GM23338 (cell line): Measurements from ENCODE around the gene KIAA1549. TPM values are rescaled to one million over a fixed set of nuclear protein-coding genes. Genes with fewer than 3 reads are reported as not detected.

Source experiments
- ATAC-seq: fragments of 200-7000 bp; cut with Tn5 transposase; 3 replicates; pipeline ENCODE4 v1.9.1; 2020
- DNase-seq: peaks from one replicate; pipeline ENCODE4 v3.0.0-alpha.2; 2015; ENCODE audit warnings: low spot score
- H2AFZ ChIP-seq: fragments of 200-600 bp; sonication (generic); 2 replicates; pipeline ENCODE4 v1.8.0; 2016; ENCODE audit warnings: antibody characterized with exemption, mild to moderate bottlenecking, moderate library complexity
- H3F3A ChIP-seq: fragments of 200-600 bp; sonication (generic); replicated peaks from 2 replicates; pipeline ENCODE4 v1.8.0; 2017; ENCODE audit warnings: antibody characterized with exemption, mixed run types, low read depth
- H3K27ac ChIP-seq: fragments of 200-600 bp; sonication (generic); 2 replicates; pipeline ENCODE4 v1.6.1; 2016; ENCODE audit warnings: low read depth
- H3K27me3 ChIP-seq: fragments of 200-600 bp; sonication (generic); 2 replicates; pipeline ENCODE4 v1.8.0; 2016; ENCODE audit warnings: mild to moderate bottlenecking, mixed run types, moderate library complexity; ENCODE audit not compliant: insufficient read depth
- H3K36me3 ChIP-seq: fragments of 200-600 bp; sonication (generic); 2 replicates; pipeline ENCODE4 v1.8.0; 2016; ENCODE audit warnings: mild to moderate bottlenecking; ENCODE audit not compliant: insufficient read depth
- H3K4me1 ChIP-seq: fragments of 200-600 bp; sonication (generic); 2 replicates; pipeline ENCODE4 v1.8.0; 2016; ENCODE audit warnings: mild to moderate bottlenecking, moderate library complexity; ENCODE audit not compliant: insufficient read depth
- H3K4me2 ChIP-seq: fragments of 200-600 bp; sonication (generic); 2 replicates; pipeline ENCODE4 v1.7.1; 2017; ENCODE audit warnings: mixed run types
- H3K4me3 ChIP-seq: fragments of 200-600 bp; sonication (generic); 2 replicates; pipeline ENCODE4 v1.6.1; 2016; ENCODE audit warnings: mixed run types
- H3K79me2 ChIP-seq: fragments of 200-600 bp; sonication (generic); replicated peaks from 2 replicates; pipeline ENCODE4 v1.8.0; 2017; ENCODE audit warnings: mild to moderate bottlenecking; ENCODE audit not compliant: insufficient read depth
- H3K9me2 ChIP-seq: fragments of 200-600 bp; sonication (generic); 2 replicates; pipeline ENCODE4 v1.8.0; 2017; ENCODE audit not compliant: insufficient read depth
- H4K20me1 ChIP-seq: fragments of 200-600 bp; sonication (generic); replicated peaks from 2 replicates; pipeline ENCODE4 v1.8.0; 2017; ENCODE audit warnings: mild to moderate bottlenecking; ENCODE audit not compliant: insufficient read depth
- H3K27ac Mint-ChIP-seq: 2 replicates; pipeline ENCODE4 v1.8.0; 2020; ENCODE audit warnings: inconsistent platforms, mild to moderate bottlenecking, moderate library complexity, mixed read lengths
- H3K27me3 Mint-ChIP-seq: 3 replicates; pipeline ENCODE4 v1.8.0; 2022; ENCODE audit warnings: low read depth, mild to moderate bottlenecking, moderate library complexity, mixed read lengths, inconsistent platforms; ENCODE audit not compliant: insufficient read depth, poor library complexity
- H3K36me3 Mint-ChIP-seq: 3 replicates; pipeline ENCODE4 v1.8.0; 2021; ENCODE audit warnings: low read depth, mild to moderate bottlenecking, inconsistent platforms, moderate library complexity, mixed read lengths
- H3K4me1 Mint-ChIP-seq: 3 replicates; pipeline ENCODE4 v1.8.0; 2020; ENCODE audit warnings: mild to moderate bottlenecking, inconsistent platforms, mixed read lengths
- H3K4me3 Mint-ChIP-seq: 3 replicates; pipeline ENCODE4 v1.8.0; 2021; ENCODE audit warnings: moderate library complexity, mild to moderate bottlenecking, inconsistent platforms, mixed read lengths
- H3K9me3 Mint-ChIP-seq: 3 replicates; pipeline ENCODE4 v1.8.0; 2020; ENCODE audit warnings: moderate library complexity, mild to moderate bottlenecking, inconsistent platforms, mixed read lengths
- CREB1 ChIP-seq: fragments of 250-450 bp; sonication (Bioruptor Pico); IDR thresholded peaks from 2 replicates; pipeline ENCODE4 v1.5.0; 2020; ENCODE audit warnings: low read depth, mild to moderate bottlenecking, moderate library complexity
- CTCF ChIP-seq, 2 experiments: fragments of 200-600 bp in 1 of 2; sonication (generic) in 1 of 2; conservative IDR thresholded peaks; 2 replicates each; pipeline versions ENCODE4 v1.5.1 to v1.6.1; 2016 to 2017; ENCODE audit warnings: antibody characterized with exemption in 2 of 2, low read depth in 2 of 2, mild to moderate bottlenecking in 2 of 2, moderate library complexity in 1 of 2
- EZH2 ChIP-seq: fragments of 200-600 bp; sonication (generic); IDR thresholded peaks from one replicate; pipeline ENCODE4 v1.8.0; 2017; ENCODE audit warnings: antibody characterized with exemption, mild to moderate bottlenecking, low read depth; ENCODE audit not compliant: unreplicated experiment
- NANOG ChIP-seq: IDR thresholded peaks from 2 replicates; pipeline ENCODE4 v1.6.1; 2016; ENCODE audit warnings: antibody characterized with exemption, borderline replicate concordance
- POLR2AphosphoS5 ChIP-seq: IDR thresholded peaks from 2 replicates; pipeline ENCODE4 v1.6.1; 2016; ENCODE audit warnings: antibody characterized with exemption, low read depth
- ZNF114 ChIP-seq: fragments of 250-450 bp; sonication (Bioruptor Pico); IDR thresholded peaks from 2 replicates; pipeline ENCODE4 v1.5.0; 2020; ENCODE audit warnings: mild to moderate bottlenecking, moderate library complexity
- ZNF331 ChIP-seq: fragments of 250-450 bp; sonication (Bioruptor Pico); IDR thresholded peaks from 2 replicates; pipeline ENCODE4 v1.5.0; 2020; ENCODE audit warnings: low read depth, mild to moderate bottlenecking, moderate library complexity
- ZNF462 ChIP-seq: fragments of 250-450 bp; sonication (Bioruptor Pico); IDR thresholded peaks from 2 replicates; pipeline ENCODE4 v1.5.0; 2020; ENCODE audit warnings: mild to moderate bottlenecking, moderate library complexity
- polyA plus RNA-seq: library from polyadenylated mRNA; unstranded; fragments of >200 nt; fragmentation: Nextera tagmentation; extraction: Ambion mirVana; gene quantifications from 2 replicates; pipeline ENCODE4 v1.2.1, GENCODE V29; 2016
- total RNA-seq: library from RNA; depleted of rRNA; stranded (reverse); fragments of >200 nt; shearing (Covaris generic); gene quantifications from 2 replicates; pipeline ENCODE4 v1.2.3, GENCODE V29; 2014

The KIAA1549 gene
- total and polyA plus RNA-seq, 2 experiments from 2014 or later: 3.6 to 13.5 TPM

DNA sequence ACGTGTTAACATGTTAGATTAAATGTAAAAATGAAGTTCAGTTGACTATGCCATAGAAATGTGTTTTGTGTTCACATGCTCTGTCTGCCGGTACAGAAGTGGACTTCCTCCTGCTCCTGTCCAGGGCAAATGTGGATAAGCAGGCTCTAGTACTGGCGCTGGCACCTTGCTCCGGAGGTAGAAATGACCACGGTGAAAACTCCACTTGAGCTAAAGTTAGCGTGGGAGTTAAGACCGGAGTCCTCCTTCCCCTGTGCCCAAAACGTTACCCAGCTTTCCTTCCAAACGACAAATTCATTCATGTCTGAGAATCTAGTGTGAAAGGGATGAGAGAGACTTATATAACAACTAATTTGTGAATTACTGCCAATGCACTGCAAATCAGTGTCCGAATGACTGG lies 148.2 kb downstream of the KIAA1549 start:
- no peaks in the 10 kb centered on the region for H3K27me3 Mint-ChIP-seq
- Histone ChIP-seq H3K27ac (no peak overlapping the region), H3K27me3 (no peaks in the 10 kb centered on the region), H3K79me2 (no peaks in the 10 kb centered on the region), H4K20me1 (no peaks in the 10 kb centered on the region; the same call in 1 of the 2 replicates), H3F3A (no peaks in the 10 kb centered on the region), H2AFZ (no peak overlapping the region), H3K4me2 (no peak overlapping the region), H3K4me3 (no peak overlapping the region), H3K36me3 (no peaks in the 10 kb centered on the region), H3K4me1 (no peaks in the 10 kb centered on the region), H3K9me2 (no peaks in the 10 kb centered on the region)
- TF ChIP-seq ZNF462 (CRISPR knock-in tag): no peak
- TF ChIP-seq POLR2AphosphoS5: no peak
- TF ChIP-seq EZH2: no peak
- TF ChIP-seq ZNF114 (CRISPR knock-in tag): no peak
- no peak for TF ChIP-seq NANOG
- no peak for TF ChIP-seq ZNF331 (CRISPR knock-in tag)
- no peak for TF ChIP-seq CTCF (conservative IDR thresholded peaks at IDR 0.05; ENCODE audit: low read depth in 2 of 2)
- TF ChIP-seq CREB1 (CRISPR knock-in tag): no peak
- H3K9me3 Mint-ChIP-seq: no peaks in the 10 kb centered on the region
- H3K4me3 Mint-ChIP-seq: no peak overlapping the region
- ATAC-seq (no peak), DNase-seq (no peak)
- H3K36me3 Mint-ChIP-seq: peaks cover 18% of the 10 kb centered on the region
- H3K4me1 Mint-ChIP-seq: peaks cover 10% of the 10 kb centered on the region; the same call in 1 of the 3 replicates
- no peak overlapping the region for H3K27ac Mint-ChIP-seq
